Uterus (tissue), 2 donors: ENCODE measurements around the gene SEC22A.

Source experiments
- CTCF ChIP-seq, 4 experiments: fragments of 200-600 bp in 2 of 4; fragments of 450-650 bp in 2 of 4; sonication (generic) in 2 of 4; IDR thresholded peaks; one replicate each; pipeline ENCODE4 v1.5.1; 2016 to 2019; ENCODE audit warnings: antibody characterized with exemption in 4 of 4, mild to moderate bottlenecking in 2 of 4, moderate library complexity in 1 of 4
- POLR2A ChIP-seq, 2 donors: fragments of 450-650 bp; IDR thresholded peaks; one replicate each; pipeline ENCODE4 v1.6.1; 2016; ENCODE audit warnings: antibody characterized with exemption in 2 of 2, mild to moderate bottlenecking in 1 of 2, moderate library complexity in 1 of 2

- TF ChIP-seq CTCF (IDR thresholded peaks at IDR 0.05) (no peak), POLR2A (IDR thresholded peaks at IDR 0.05) (no peak)
Measured at GRCh38 chr3:123157209-123157597, 44.5 kb upstream of the SEC22A start.
